HL-60 (cell line): Measurements from ENCODE around the gene GNAL. TPM values are rescaled to one million over a fixed set of nuclear protein-coding genes. Genes with fewer than 3 reads are reported as not detected.

Experiments used
- DNase-seq, 2 experiments: peaks; one replicate each; pipeline ENCODE4 v3.0.0-alpha.2; 2010 to 2020; ENCODE audit warnings: low read depth in 1 of 2, low spot score in 1 of 2
- H3K27ac ChIP-seq: fragments of 250-450 bp; sonication (Bioruptor Pico); replicated peaks from 2 replicates; pipeline ENCODE4 v1.5.1; 2020; ENCODE audit warnings: mild to moderate bottlenecking, moderate library complexity
- H3K27me3 ChIP-seq: fragments of 250-450 bp; sonication (Bioruptor Pico); 2 replicates; pipeline ENCODE4 v1.5.1; 2021; ENCODE audit warnings: mild to moderate bottlenecking, moderate library complexity; ENCODE audit not compliant: insufficient read depth, poor library complexity, severe bottlenecking
- H3K4me3 ChIP-seq: replicated peaks from 2 replicates; pipeline ENCODE4 v1.5.1; 2011; ENCODE audit warnings: mild to moderate bottlenecking, control low read depth, low read length; ENCODE audit not compliant: insufficient read depth
- REST ChIP-seq: IDR thresholded peaks from 2 replicates; pipeline ENCODE4 v1.6.1; 2012; ENCODE audit warnings: low read depth; ENCODE audit not compliant: insufficient replicate concordance
- microRNA-seq: library from miRNA; unstranded; fragments of <30 nt; microRNA quantifications from one replicate; pipeline ENCODE4, GENCODE V29; 2018

GNAL gene

GRCh38 chr18:11932393-11932792, 243.3 kb downstream of the GNAL start:
- no peak overlapping the region for H3K27ac ChIP-seq
- DNase-seq = no peak
- TF ChIP-seq REST = no peak
- no peak overlapping the region for H3K4me3 ChIP-seq
- no peaks in the 10 kb centered on the region for H3K27me3 ChIP-seq

Small RNAs within 50 kb of the gene (microRNA-seq; reads per million reads assigned to microRNA genes)
- gene MIR7153 = not detected
